SH-SY5Y (cell line): Measurements from ENCODE around the gene SEL1L2.

Experiments used
- GATA2 ChIP-seq: IDR thresholded peaks from 2 replicates; pipeline ENCODE4 v1.6.1; 2011; ENCODE audit warnings: mild to moderate bottlenecking, low read depth, low read length
- GATA3 ChIP-seq: IDR thresholded peaks from 2 replicates; pipeline ENCODE4 v1.6.1; 2011; ENCODE audit warnings: low read depth, mild to moderate bottlenecking, low read length, moderate library complexity

GRCh38 chr20:13858871-13859270 lies 131.5 kb downstream of the SEL1L2 start:
- TF ChIP-seq GATA2 (no peak), GATA3 (no peak)
